OCI-LY1 (cell line): ENCODE measurements around the gene MACROD2.

Experiments used
- H2AFZ ChIP-seq: fragments of 200-600 bp; sonication (generic), shearing (Covaris generic); 2 replicates; pipeline ENCODE4 v1.6.0; 2014; ENCODE audit warnings: antibody characterized with exemption, mild to moderate bottlenecking, low read length
- H3F3A ChIP-seq: fragments of 200-600 bp; sonication (generic), shearing (Covaris generic); 2 replicates; pipeline ENCODE4 v1.6.0; 2014; ENCODE audit warnings: mild to moderate bottlenecking, antibody characterized with exemption, low read length, moderate library complexity; ENCODE audit not compliant: insufficient read depth
- H3K27ac ChIP-seq: fragments of 200-600 bp; sonication (generic); 2 replicates; pipeline ENCODE4 v1.5.1; 2014; ENCODE audit warnings: low read length, mixed run types, mild to moderate bottlenecking, low read depth; ENCODE audit not compliant: poor library complexity, severe bottlenecking
- H3K27me3 ChIP-seq: fragments of 200-600 bp; sonication (generic); 2 replicates; pipeline ENCODE4 v1.6.0; 2014; ENCODE audit warnings: antibody characterized with exemption, mild to moderate bottlenecking, low read length, moderate library complexity; ENCODE audit not compliant: insufficient read depth
- H3K36me3 ChIP-seq: fragments of 200-600 bp; sonication (generic); 2 replicates; pipeline ENCODE4 v1.6.1; 2014; ENCODE audit warnings: mild to moderate bottlenecking, antibody characterized with exemption, low read length, moderate library complexity, mixed read lengths; ENCODE audit not compliant: insufficient read depth
- H3K4me1 ChIP-seq: fragments of 200-600 bp; sonication (generic); 2 replicates; pipeline ENCODE4 v1.5.1; 2014; ENCODE audit warnings: mild to moderate bottlenecking, low read length, moderate library complexity; ENCODE audit not compliant: insufficient read depth, severe bottlenecking
- H3K4me2 ChIP-seq: fragments of 200-600 bp; sonication (generic), shearing (Covaris generic); 2 replicates; pipeline ENCODE4 v1.6.1; 2014; ENCODE audit warnings: low read length
- H3K4me3 ChIP-seq: fragments of 200-600 bp; sonication (generic); 2 replicates; pipeline ENCODE4 v1.5.1; 2014; ENCODE audit warnings: low read length, low read depth, mild to moderate bottlenecking, mixed read lengths; ENCODE audit not compliant: poor library complexity, severe bottlenecking
- H3K79me2 ChIP-seq: fragments of 200-600 bp; shearing (Covaris generic); 2 replicates; pipeline ENCODE4 v1.6.1; 2016; ENCODE audit warnings: mixed run types, low read length, mixed read lengths; ENCODE audit not compliant: insufficient read depth
- H3K9ac ChIP-seq: fragments of 200-600 bp; sonication (generic), shearing (Covaris generic); 2 replicates; pipeline ENCODE4 v1.6.1; 2014; ENCODE audit warnings: mild to moderate bottlenecking, low read length, mixed read lengths
- H3K9me2 ChIP-seq: fragments of 200-600 bp; sonication (generic), shearing (Covaris generic); 2 replicates; pipeline ENCODE4 v1.6.1; 2014; ENCODE audit warnings: low read depth, mild to moderate bottlenecking, low read length, mixed read lengths
- H3K9me3 ChIP-seq: fragments of 200-600 bp; shearing (Covaris generic); 2 replicates; pipeline ENCODE4 v1.6.1; 2014; ENCODE audit warnings: low read length, mixed read lengths
- H4K20me1 ChIP-seq: fragments of 200-600 bp; sonication (generic), shearing (Covaris generic); 2 replicates; pipeline ENCODE4 v1.6.0; 2016; ENCODE audit warnings: mild to moderate bottlenecking, low read length; ENCODE audit not compliant: insufficient read depth
- EZH2 ChIP-seq: fragments of 200-600 bp; sonication (generic), shearing (Covaris generic); IDR thresholded peaks from 2 replicates; pipeline ENCODE4 v1.8.0; 2017; ENCODE audit warnings: borderline replicate concordance, mixed run types, mild to moderate bottlenecking, antibody characterized with exemption, low read length, moderate library complexity, mixed read lengths
- TF ChIP-seq, protein P1 (sequence below): fragments of 200-600 bp; sonication (generic), shearing (Covaris generic); IDR thresholded peaks from 2 replicates; pipeline ENCODE4 v1.5.1; 2017; ENCODE audit warnings: mild to moderate bottlenecking, antibody characterized with exemption, low read length, moderate library complexity, mixed read lengths

The MACROD2 gene

DNA sequence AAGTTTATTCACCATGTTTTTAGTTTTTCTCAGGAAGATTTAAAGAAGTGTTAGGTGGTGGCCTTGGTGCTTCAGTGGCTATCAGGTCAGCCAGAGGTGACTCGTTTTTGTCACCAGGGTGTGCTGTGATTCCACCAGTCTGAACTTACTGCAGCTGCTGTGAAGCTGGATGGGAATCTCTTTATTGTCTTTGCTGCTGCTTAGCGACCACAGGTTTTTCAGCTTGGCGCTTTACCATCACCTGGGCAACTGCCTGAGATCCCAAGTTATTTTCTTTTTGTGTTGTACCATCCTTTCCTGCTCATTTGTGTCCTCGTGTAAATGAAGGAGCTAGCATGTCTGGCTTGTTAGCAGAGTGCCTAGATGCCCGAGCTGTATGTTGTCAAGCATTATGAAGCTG lies 146.9 kb downstream of the MACROD2 start:
- Histone ChIP-seq H3K27me3 (no peaks in the 10 kb centered on the region), H3K9me2 (no peaks in the 10 kb centered on the region), H2AFZ (no peak overlapping the region), H3F3A (no peaks in the 10 kb centered on the region), H3K9me3 (no peaks in the 10 kb centered on the region), H4K20me1 (no peaks in the 10 kb centered on the region), H3K4me2 (no peak overlapping the region), H3K4me3 (no peak overlapping the region), H3K27ac (no peak overlapping the region), H3K36me3 (no peaks in the 10 kb centered on the region), H3K4me1 (no peaks in the 10 kb centered on the region), H3K9ac (no peak overlapping the region), H3K79me2 (no peaks in the 10 kb centered on the region)
- TF ChIP-seq, protein P1, sequence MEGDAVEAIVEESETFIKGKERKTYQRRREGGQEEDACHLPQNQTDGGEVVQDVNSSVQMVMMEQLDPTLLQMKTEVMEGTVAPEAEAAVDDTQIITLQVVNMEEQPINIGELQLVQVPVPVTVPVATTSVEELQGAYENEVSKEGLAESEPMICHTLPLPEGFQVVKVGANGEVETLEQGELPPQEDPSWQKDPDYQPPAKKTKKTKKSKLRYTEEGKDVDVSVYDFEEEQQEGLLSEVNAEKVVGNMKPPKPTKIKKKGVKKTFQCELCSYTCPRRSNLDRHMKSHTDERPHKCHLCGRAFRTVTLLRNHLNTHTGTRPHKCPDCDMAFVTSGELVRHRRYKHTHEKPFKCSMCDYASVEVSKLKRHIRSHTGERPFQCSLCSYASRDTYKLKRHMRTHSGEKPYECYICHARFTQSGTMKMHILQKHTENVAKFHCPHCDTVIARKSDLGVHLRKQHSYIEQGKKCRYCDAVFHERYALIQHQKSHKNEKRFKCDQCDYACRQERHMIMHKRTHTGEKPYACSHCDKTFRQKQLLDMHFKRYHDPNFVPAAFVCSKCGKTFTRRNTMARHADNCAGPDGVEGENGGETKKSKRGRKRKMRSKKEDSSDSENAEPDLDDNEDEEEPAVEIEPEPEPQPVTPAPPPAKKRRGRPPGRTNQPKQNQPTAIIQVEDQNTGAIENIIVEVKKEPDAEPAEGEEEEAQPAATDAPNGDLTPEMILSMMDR, result peak; percentile 47; the same call in 1 of the 2 replicates
- no peak for TF ChIP-seq EZH2

DNA sequence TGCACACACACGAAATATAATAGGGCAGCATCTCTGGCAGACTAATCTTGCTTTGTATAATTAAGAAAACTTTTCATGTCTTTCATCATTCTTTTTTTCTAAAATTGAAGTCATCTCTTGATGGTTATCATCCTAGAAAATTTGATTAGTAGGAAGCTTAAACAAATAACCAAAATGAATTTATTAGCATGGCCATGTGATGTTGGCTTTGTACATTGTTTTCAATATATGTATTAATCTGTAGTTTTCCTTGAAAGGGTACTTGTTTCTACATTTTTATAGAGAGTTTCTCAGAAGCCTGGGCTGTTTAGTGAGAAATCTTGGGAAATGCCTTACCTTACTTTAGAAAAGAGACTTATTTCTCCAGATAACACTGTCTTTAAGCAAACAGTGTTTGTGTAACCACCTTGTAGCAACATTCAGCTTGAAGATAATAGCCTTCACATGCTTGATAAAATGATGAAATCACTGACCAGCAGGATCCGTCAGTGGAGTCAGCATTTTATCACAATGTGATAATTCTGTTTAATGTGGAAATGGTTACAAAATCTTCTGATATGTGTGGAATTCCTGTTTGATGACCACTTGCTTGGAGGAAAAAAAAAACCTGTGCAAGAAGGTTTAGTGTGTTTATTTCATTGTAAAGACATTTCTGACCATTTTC lies 147.8 kb downstream of the MACROD2 start:
- Histone ChIP-seq H3K4me2 (no peak overlapping the region), H3K9me2 (no peaks in the 10 kb centered on the region), H3K27ac (no peak overlapping the region), H3K36me3 (no peaks in the 10 kb centered on the region), H3K79me2 (no peaks in the 10 kb centered on the region), H3K9me3 (no peaks in the 10 kb centered on the region), H3K4me1 (no peaks in the 10 kb centered on the region), H3K4me3 (no peak overlapping the region), H3K9ac (no peak overlapping the region), H3F3A (no peaks in the 10 kb centered on the region), H4K20me1 (no peaks in the 10 kb centered on the region), H3K27me3 (no peaks in the 10 kb centered on the region), H2AFZ (no peak overlapping the region)
- TF ChIP-seq EZH2, result no peak
- TF ChIP-seq, protein P1, result no peak

DNA sequence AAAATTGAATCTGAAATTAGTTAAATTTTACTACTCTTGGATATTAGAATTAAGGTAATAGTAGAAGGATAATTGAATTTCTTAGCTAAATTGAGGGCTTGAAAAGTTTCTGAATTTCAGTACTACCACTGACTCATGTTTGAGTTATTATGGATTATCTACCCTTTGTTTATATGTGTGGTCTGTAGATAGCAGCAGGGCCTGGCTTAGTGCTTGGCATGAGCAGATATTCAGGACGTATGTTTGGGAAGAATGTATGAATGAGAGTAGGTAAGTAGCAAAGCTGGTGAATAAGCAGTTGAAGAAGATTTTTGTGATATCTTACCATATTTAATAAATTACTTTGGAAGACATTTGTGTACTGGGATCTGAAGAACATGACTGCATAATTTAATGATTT lies 152.7 kb downstream of the MACROD2 start:
- Histone ChIP-seq H3K9me2 (no peaks in the 10 kb centered on the region), H3K36me3 (no peaks in the 10 kb centered on the region), H3K4me1 (no peaks in the 10 kb centered on the region), H3K4me3 (no peak overlapping the region), H3F3A (no peaks in the 10 kb centered on the region), H3K27ac (no peak overlapping the region), H3K27me3 (no peaks in the 10 kb centered on the region), H4K20me1 (no peaks in the 10 kb centered on the region), H3K9me3 (no peaks in the 10 kb centered on the region), H3K4me2 (no peak overlapping the region), H3K9ac (no peak overlapping the region), H3K79me2 (no peaks in the 10 kb centered on the region), H2AFZ (no peak overlapping the region)
- no peak for TF ChIP-seq EZH2
- TF ChIP-seq, protein P1, result no peak
